ENCODE data around the gene CHST11. TPM values are rescaled to one million over a fixed set of nuclear protein-coding genes. Genes with fewer than 3 reads are reported as not detected.
A peak's percentile ranks its signal among the peaks of the same experiment; 100 is the strongest.

The CHST11 gene
- total and polyA plus RNA-seq, 9 donors, result 4.0 to 39.9 (median 20.1) TPM

- Histone ChIP-seq H3K36me3 (no peaks in the 10 kb centered on the region), H3K4me1 (ENCODE audit: insufficient read depth) (no peaks in the 10 kb centered on the region), H3K9me3 (no peaks in the 10 kb centered on the region), H3K4me3 (no peak overlapping the region), H3K27ac (no peak overlapping the region), H3K27me3 (no peaks in the 10 kb centered on the region)
- WGBS, 3 donors, result 76 to 87% (median 80%) methylated on average over 21 of the region's 21 CpGs
- peak in 1 of 5 donors; percentile 7 for DNase-seq
- intact Hi-C loops (cut with DNase I), result no loop called here
- TF ChIP-seq EP300 (IDR thresholded peaks at IDR 0.05), result no peak
These were observed 266.1 kb downstream of the CHST11 start for GRCh38 chr12:104722601-104723534.

- 87 to 94% (median 92%) methylated on average over 2 of the region's 2 CpGs for WGBS, 3 donors
- no peak for DNase-seq
- Histone ChIP-seq H3K4me1 (ENCODE audit: insufficient read depth) (no peaks in the 10 kb centered on the region), H3K4me3 (no peak overlapping the region), H3K27ac (no peak overlapping the region), H3K27me3 (no peaks in the 10 kb centered on the region), H3K9me3 (no peaks in the 10 kb centered on the region), H3K36me3 (no peaks in the 10 kb centered on the region)
- intact Hi-C loops (cut with DNase I), result no loop called here
- TF ChIP-seq POLR2A (IDR thresholded peaks at IDR 0.05), result no peak
These were observed 267.1 kb downstream of the CHST11 start for GRCh38 chr12:104723895-104724294.

- intact Hi-C loops (cut with DNase I), result no loop called here
- H3K27me3 ChIP-seq, result no peaks in the 10 kb centered on the region
- no peak overlapping the region for H3K27ac ChIP-seq
- TF ChIP-seq POLR2A (IDR thresholded peaks at IDR 0.05) (no peak), CTCF (IDR thresholded peaks at IDR 0.05) (no peak), EP300 (IDR thresholded peaks at IDR 0.05) (no peak)
- H3K4me3 ChIP-seq, result no peak overlapping the region
- WGBS, 3 donors, result 86 to 95% (median 90%) methylated on average over 12 of the region's 12 CpGs
- no peaks in the 10 kb centered on the region for H3K4me1 ChIP-seq (ENCODE audit: insufficient read depth)
- H3K9me3 ChIP-seq, result no peaks in the 10 kb centered on the region
- no peaks in the 10 kb centered on the region for H3K36me3 ChIP-seq
- no peak for DNase-seq
These were observed 268.3 kb downstream of the CHST11 start for GRCh38 chr12:104724992-104725585.

GRCh38 chr12:104725610-104726009, 268.9 kb downstream of the CHST11 start:
- H3K27ac ChIP-seq, result no peak overlapping the region
- no peaks in the 10 kb centered on the region for H3K27me3 ChIP-seq
- no peak overlapping the region for H3K4me3 ChIP-seq
- TF ChIP-seq EP300 (IDR thresholded peaks at IDR 0.05) (no peak), CTCF (IDR thresholded peaks at IDR 0.05) (no peak), POLR2A (IDR thresholded peaks at IDR 0.05) (no peak)
- no peaks in the 10 kb centered on the region for H3K9me3 ChIP-seq
- intact Hi-C loops (cut with DNase I), result no loop called here
- 92 to 95% (median 92%) methylated on average over 3 of the region's 3 CpGs for WGBS, 3 donors
- no peaks in the 10 kb centered on the region for H3K4me1 ChIP-seq (ENCODE audit: insufficient read depth)
- DNase-seq, result no peak
- no peaks in the 10 kb centered on the region for H3K36me3 ChIP-seq

GRCh38 chr12:104727726-104728465, 271.1 kb downstream of the CHST11 start:
- H3K9me3 ChIP-seq, result no peaks in the 10 kb centered on the region
- intact Hi-C loops (cut with DNase I), result no loop called here
- WGBS, 3 donors, result 87 to 91% (median 90%) methylated on average over 10 of the region's 10 CpGs

More at GRCh38 chr12:104727726-104728465, 271.1 kb downstream of the CHST11 start:
- Histone ChIP-seq H3K4me1 (ENCODE audit: insufficient read depth) (no peaks in the 10 kb centered on the region), H3K36me3 (no peaks in the 10 kb centered on the region), H3K27me3 (no peaks in the 10 kb centered on the region), H3K27ac (no peak overlapping the region), H3K4me3 (no peak overlapping the region)
- no peak for DNase-seq
- TF ChIP-seq POLR2A (IDR thresholded peaks at IDR 0.05) (no peak), EP300 (IDR thresholded peaks at IDR 0.05) (no peak), CTCF (IDR thresholded peaks at IDR 0.05) (no peak)

Data from ovary (tissue), 9 donors.